Measurements from ENCODE around the gene GLDN.

- TF ChIP-seq ZNF133 (tag by site-specific recombination; IDR thresholded peaks at IDR 0.05), result no peak
- no peak for TF ChIP-seq ZNF274 (IDR thresholded peaks at IDR 0.05; ENCODE audit: low read length)
- no peak for TF ChIP-seq ZNF274 (tag by site-specific recombination; IDR thresholded peaks at IDR 0.05; ENCODE audit: borderline replicate concordance)
- TF ChIP-seq, protein P1, sequence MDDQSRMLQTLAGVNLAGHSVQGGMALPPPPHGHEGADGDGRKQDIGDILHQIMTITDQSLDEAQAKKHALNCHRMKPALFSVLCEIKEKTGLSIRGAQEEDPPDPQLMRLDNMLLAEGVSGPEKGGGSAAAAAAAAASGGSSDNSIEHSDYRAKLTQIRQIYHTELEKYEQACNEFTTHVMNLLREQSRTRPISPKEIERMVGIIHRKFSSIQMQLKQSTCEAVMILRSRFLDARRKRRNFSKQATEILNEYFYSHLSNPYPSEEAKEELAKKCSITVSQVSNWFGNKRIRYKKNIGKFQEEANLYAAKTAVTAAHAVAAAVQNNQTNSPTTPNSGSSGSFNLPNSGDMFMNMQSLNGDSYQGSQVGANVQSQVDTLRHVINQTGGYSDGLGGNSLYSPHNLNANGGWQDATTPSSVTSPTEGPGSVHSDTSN (CRISPR knock-in tag; IDR thresholded peaks at IDR 0.05), result no peak
- TF ChIP-seq KLF1 (tag by site-specific recombination; IDR thresholded peaks at IDR 0.05), result no peak
- TF ChIP-seq ZBTB20 (tag by site-specific recombination; IDR thresholded peaks at IDR 0.05), result no peak
- no peak for TF ChIP-seq ZNF138 (tag by site-specific recombination; IDR thresholded peaks at IDR 0.05; ENCODE audit: borderline replicate concordance)
- no peak for TF ChIP-seq KLF8 (tag by site-specific recombination; IDR thresholded peaks at IDR 0.05)
- TF ChIP-seq, protein P2, sequence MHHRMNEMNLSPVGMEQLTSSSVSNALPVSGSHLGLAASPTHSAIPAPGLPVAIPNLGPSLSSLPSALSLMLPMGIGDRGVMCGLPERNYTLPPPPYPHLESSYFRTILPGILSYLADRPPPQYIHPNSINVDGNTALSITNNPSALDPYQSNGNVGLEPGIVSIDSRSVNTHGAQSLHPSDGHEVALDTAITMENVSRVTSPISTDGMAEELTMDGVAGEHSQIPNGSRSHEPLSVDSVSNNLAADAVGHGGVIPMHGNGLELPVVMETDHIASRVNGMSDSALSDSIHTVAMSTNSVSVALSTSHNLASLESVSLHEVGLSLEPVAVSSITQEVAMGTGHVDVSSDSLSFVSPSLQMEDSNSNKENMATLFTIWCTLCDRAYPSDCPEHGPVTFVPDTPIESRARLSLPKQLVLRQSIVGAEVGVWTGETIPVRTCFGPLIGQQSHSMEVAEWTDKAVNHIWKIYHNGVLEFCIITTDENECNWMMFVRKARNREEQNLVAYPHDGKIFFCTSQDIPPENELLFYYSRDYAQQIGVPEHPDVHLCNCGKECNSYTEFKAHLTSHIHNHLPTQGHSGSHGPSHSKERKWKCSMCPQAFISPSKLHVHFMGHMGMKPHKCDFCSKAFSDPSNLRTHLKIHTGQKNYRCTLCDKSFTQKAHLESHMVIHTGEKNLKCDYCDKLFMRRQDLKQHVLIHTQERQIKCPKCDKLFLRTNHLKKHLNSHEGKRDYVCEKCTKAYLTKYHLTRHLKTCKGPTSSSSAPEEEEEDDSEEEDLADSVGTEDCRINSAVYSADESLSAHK (tag by site-specific recombination; IDR thresholded peaks at IDR 0.05), result no peak
- no peak for TF ChIP-seq ZFP3 (tag by site-specific recombination; IDR thresholded peaks at IDR 0.05; ENCODE audit: low read depth)
- no peak for TF ChIP-seq ZNF19 (tag by site-specific recombination; IDR thresholded peaks at IDR 0.05; ENCODE audit: low read depth)
- TF ChIP-seq, protein P3, sequence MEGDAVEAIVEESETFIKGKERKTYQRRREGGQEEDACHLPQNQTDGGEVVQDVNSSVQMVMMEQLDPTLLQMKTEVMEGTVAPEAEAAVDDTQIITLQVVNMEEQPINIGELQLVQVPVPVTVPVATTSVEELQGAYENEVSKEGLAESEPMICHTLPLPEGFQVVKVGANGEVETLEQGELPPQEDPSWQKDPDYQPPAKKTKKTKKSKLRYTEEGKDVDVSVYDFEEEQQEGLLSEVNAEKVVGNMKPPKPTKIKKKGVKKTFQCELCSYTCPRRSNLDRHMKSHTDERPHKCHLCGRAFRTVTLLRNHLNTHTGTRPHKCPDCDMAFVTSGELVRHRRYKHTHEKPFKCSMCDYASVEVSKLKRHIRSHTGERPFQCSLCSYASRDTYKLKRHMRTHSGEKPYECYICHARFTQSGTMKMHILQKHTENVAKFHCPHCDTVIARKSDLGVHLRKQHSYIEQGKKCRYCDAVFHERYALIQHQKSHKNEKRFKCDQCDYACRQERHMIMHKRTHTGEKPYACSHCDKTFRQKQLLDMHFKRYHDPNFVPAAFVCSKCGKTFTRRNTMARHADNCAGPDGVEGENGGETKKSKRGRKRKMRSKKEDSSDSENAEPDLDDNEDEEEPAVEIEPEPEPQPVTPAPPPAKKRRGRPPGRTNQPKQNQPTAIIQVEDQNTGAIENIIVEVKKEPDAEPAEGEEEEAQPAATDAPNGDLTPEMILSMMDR (tag by site-specific recombination; IDR thresholded peaks at IDR 0.05), result no peak
Measured at GRCh38 chr15:51365417-51365816, 24.0 kb downstream of the GLDN start.
